CD4-positive, alpha-beta memory T cell (primary cell): ENCODE data around the gene IFNLR1. TPM values are rescaled to one million over a fixed set of nuclear protein-coding genes. Genes with fewer than 3 reads are reported as not detected.

Source experiments
- CTCF ChIA-PET: fragments of 350-600 bp; sonication (Branson Sonifier 250); formaldehyde crosslinking; loops from one replicate; lab custom pipeline; 2021; ENCODE audit warnings: inconsistent platforms; ENCODE audit not compliant: partially characterized antibody; lab: Charles Lee
- POLR2A ChIA-PET: fragments of 350-600 bp; sonication (Branson Sonifier 250); formaldehyde crosslinking; loops from one replicate; lab custom pipeline; 2021; ENCODE audit not compliant: partially characterized antibody; lab: Charles Lee
- DNase-seq, 5 donors: peaks; one replicate each; pipeline versions ENCODE4 v3.0.0 to v3.0.0-alpha.2; 2020 to 2022; ENCODE audit warnings: mixed read lengths in 1 of 5
- H3K27ac ChIP-seq: one replicate; pipeline ENCODE4 v1.7.0; 2013; ENCODE audit warnings: low read depth, low read length
- H3K27me3 ChIP-seq: 2 replicates; pipeline ENCODE4 v1.7.0; 2013; ENCODE audit warnings: mild to moderate bottlenecking, low read length, moderate library complexity; ENCODE audit not compliant: insufficient read depth
- H3K36me3 ChIP-seq: 2 replicates; pipeline ENCODE4 v1.7.0; 2013; ENCODE audit warnings: mild to moderate bottlenecking, low read length, moderate library complexity; ENCODE audit not compliant: insufficient read depth
- H3K4me1 ChIP-seq: 2 replicates; pipeline ENCODE4 v1.7.0; 2013; ENCODE audit warnings: mild to moderate bottlenecking, low read length, moderate library complexity; ENCODE audit not compliant: insufficient read depth
- H3K4me3 ChIP-seq, 2 donors: one replicate each; pipeline ENCODE4 v1.7.0; 2013; ENCODE audit warnings: low read length in 2 of 2, mild to moderate bottlenecking in 1 of 2
- H3K9me3 ChIP-seq, 2 donors: one replicate each; pipeline ENCODE4 v1.7.0; 2013; ENCODE audit warnings: low read length in 2 of 2, control low read depth in 1 of 2; ENCODE audit not compliant: control insufficient read depth in 1 of 2
- H3K27ac Mint-ChIP-seq, 7 donors: one replicate each; pipeline ENCODE4 v1.8.0; 2020 to 2021; ENCODE audit warnings: mixed read lengths in 7 of 7, mild to moderate bottlenecking in 6 of 7, inconsistent platforms in 3 of 7, moderate library complexity in 3 of 7
- H3K27me3 Mint-ChIP-seq, 2 donors: one replicate each; pipeline ENCODE4 v1.8.0; 2020 to 2021; ENCODE audit warnings: mixed read lengths in 2 of 2
- H3K36me3 Mint-ChIP-seq, 2 donors: one replicate each; pipeline ENCODE4 v1.8.0; 2020 to 2021; ENCODE audit warnings: mixed read lengths in 2 of 2, inconsistent platforms in 1 of 2, mild to moderate bottlenecking in 1 of 2
- H3K4me1 Mint-ChIP-seq, 4 donors: one replicate each; pipeline ENCODE4 v1.8.0; 2020 to 2021; ENCODE audit warnings: mixed read lengths in 4 of 4, mild to moderate bottlenecking in 1 of 4
- H3K4me3 Mint-ChIP-seq, 8 donors: one replicate each; pipeline ENCODE4 v1.8.0; 2020 to 2021; ENCODE audit warnings: mixed read lengths in 8 of 8, mild to moderate bottlenecking in 7 of 8, moderate library complexity in 6 of 8, inconsistent platforms in 3 of 8
- H3K9me3 Mint-ChIP-seq, 8 donors: one replicate each; pipeline ENCODE4 v1.8.0; 2020 to 2021; ENCODE audit warnings: mixed read lengths in 8 of 8, mild to moderate bottlenecking in 5 of 8, inconsistent platforms in 3 of 8, moderate library complexity in 1 of 8
- intact Hi-C: fragments of 100-400 bp; cut with micrococcal nuclease; formaldehyde crosslinking; loops from one replicate; pipeline ENCODE4 v1.15.1; 2023
- polyA plus RNA-seq, 2 donors: library from polyadenylated mRNA; unstranded; fragments of 300-500 nt; fragmentation: Illumina TruSeq; gene quantifications; one replicate each; pipeline ENCODE4 v1.2.3, GENCODE V29; 2021
- total RNA-seq, 2 experiments: library from RNA; stranded (reverse); gene quantifications; one replicate each; pipeline ENCODE4 v1.2.3, GENCODE V29; 2021

The IFNLR1 gene
- total and polyA plus RNA-seq, 4 experiments from 2014 or later: 0.88 to 4.5 (median 2.0) TPM

DNA sequence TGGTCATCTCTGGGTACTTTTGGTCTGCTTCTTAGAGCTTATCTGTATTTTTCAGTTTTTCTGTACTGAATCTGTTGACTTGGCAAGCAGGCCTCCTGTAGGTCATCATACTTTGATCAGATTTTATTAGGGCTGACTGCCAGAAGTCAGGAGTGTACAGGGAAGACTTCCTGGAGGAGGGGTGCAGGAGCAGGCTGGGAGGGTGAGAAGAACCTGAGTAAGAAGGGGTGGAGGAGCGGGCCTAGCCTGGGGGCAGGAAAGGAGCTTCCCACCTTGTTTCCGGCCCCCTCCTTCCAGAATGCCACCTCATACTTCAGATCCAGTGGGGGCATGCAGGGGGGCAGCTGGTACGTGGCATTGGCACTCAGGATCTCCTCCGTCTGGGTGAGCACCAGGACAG, 25.8 kb downstream of the IFNLR1 start:
- H3K9me3 Mint-ChIP-seq: no peaks in the 10 kb centered on the region
- CTCF ChIA-PET: interaction anchor here (0.9 to 2.1 kb wide), 2 partner anchors 11 to 38 kb away, joined by 4 to 15 read pairs; no protein-coding TSS in a partner anchor

DNA sequence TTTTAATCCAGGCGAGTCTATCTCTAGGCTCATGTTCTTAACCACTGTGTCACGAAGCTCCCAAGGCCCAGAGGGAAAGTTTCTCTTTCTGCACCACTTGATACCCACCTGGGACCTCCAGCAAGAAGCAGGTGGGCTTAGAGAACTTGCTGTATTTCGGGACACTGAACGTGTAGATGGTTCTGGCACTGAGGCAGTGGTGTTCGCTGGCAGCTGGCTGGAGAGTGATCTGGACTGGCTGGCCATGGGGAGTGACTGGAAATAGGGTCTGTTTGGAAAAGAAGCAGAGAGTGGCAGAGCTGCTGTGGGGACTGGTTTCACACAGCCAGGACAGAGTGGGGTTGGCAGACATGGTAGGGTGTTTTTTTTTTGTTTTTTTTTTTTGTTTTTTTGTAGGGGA, 27.7 kb downstream of the IFNLR1 start:
- POLR2A ChIA-PET: no interaction called here
- peaks cover 0 to 6% of the 10 kb centered on the region in 2 donors for H3K36me3 Mint-ChIP-seq
- Histone ChIP-seq H3K4me1 (no peaks in the 10 kb centered on the region), H3K4me3 (no peak overlapping the region), H3K27me3 (no peaks in the 10 kb centered on the region), H3K27ac (no peak overlapping the region), H3K36me3 (no peaks in the 10 kb centered on the region), H3K9me3 (no peaks in the 10 kb centered on the region)
- DNase-seq: no peak
- H3K27ac Mint-ChIP-seq: no peak overlapping the region
- no peaks in the 10 kb centered on the region for H3K4me1 Mint-ChIP-seq
- intact Hi-C loops: no loop called here
- CTCF ChIA-PET: interaction anchor here (0.7 to 1.7 kb wide), 2 partner anchors 9 to 140 kb away, joined by 3 to 7 read pairs; no protein-coding TSS in a partner anchor
- H3K4me3 Mint-ChIP-seq: no peak overlapping the region
- H3K27me3 Mint-ChIP-seq: no peaks in the 10 kb centered on the region
- H3K9me3 Mint-ChIP-seq: no peaks in the 10 kb centered on the region

More for the DNA sequence above, 25.8 kb downstream of the IFNLR1 start:
- Histone ChIP-seq H3K4me3 (no peak overlapping the region), H3K27ac (no peak overlapping the region), H3K4me1 (no peaks in the 10 kb centered on the region), H3K36me3 (no peaks in the 10 kb centered on the region), H3K27me3 (no peaks in the 10 kb centered on the region), H3K9me3 (no peaks in the 10 kb centered on the region)
- H3K36me3 Mint-ChIP-seq: peaks cover 5 to 6% of the 10 kb centered on the region in 2 donors
- H3K27ac Mint-ChIP-seq: no peak overlapping the region
- POLR2A ChIA-PET: no interaction called here
- H3K27me3 Mint-ChIP-seq: no peaks in the 10 kb centered on the region
- H3K4me3 Mint-ChIP-seq: no peak overlapping the region
- no peaks in the 10 kb centered on the region for H3K4me1 Mint-ChIP-seq
- no peak for DNase-seq
- intact Hi-C loops: no loop called here

DNA sequence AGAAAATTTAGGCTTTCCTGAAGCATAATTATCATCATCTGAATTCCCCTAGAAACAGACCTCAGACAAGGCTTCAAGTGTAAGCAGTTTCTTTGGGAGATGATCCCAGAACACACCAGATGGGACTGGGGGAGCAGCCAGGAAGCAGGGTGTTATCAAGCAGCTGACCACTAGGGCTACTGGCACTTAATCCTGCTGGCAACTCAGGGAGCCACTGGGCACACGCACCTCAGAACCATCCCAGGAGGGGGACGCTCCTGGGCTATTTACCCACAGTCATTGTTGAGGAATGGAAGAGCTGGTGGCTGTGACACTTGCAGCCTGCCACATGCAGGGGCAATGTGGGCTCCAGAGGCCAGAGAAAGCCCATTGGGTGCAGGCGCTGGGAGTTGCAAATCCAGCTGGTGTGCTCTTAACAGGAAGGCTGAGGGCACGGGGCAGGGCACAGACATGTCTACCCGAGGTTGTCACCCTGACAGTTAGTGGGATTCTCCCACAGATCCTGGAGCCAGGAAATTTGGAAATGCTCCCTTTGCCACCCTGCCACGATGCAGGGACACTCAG, 29.1 kb downstream of the IFNLR1 start:
- Mint-ChIP-seq H3K9me3 (no peaks in the 10 kb centered on the region), H3K27ac (no peak overlapping the region), H3K4me3 (no peak overlapping the region), H3K36me3 (peaks cover 0 to 6% of the 10 kb centered on the region in 2 donors), H3K27me3 (no peaks in the 10 kb centered on the region), H3K4me1 (no peaks in the 10 kb centered on the region)
- ChIA-PET POLR2A (no interaction called here), CTCF (interaction anchor here (0.9 to 1.7 kb wide), 2 partner anchors 8 to 10 kb away, joined by 3 to 7 read pairs; no protein-coding TSS in a partner anchor)
- Histone ChIP-seq H3K4me3 (no peak overlapping the region), H3K27me3 (no peaks in the 10 kb centered on the region), H3K9me3 (no peaks in the 10 kb centered on the region), H3K4me1 (no peaks in the 10 kb centered on the region), H3K36me3 (no peaks in the 10 kb centered on the region), H3K27ac (no peak overlapping the region)
- DNase-seq: no peak
- intact Hi-C loops: no loop called here

DNA sequence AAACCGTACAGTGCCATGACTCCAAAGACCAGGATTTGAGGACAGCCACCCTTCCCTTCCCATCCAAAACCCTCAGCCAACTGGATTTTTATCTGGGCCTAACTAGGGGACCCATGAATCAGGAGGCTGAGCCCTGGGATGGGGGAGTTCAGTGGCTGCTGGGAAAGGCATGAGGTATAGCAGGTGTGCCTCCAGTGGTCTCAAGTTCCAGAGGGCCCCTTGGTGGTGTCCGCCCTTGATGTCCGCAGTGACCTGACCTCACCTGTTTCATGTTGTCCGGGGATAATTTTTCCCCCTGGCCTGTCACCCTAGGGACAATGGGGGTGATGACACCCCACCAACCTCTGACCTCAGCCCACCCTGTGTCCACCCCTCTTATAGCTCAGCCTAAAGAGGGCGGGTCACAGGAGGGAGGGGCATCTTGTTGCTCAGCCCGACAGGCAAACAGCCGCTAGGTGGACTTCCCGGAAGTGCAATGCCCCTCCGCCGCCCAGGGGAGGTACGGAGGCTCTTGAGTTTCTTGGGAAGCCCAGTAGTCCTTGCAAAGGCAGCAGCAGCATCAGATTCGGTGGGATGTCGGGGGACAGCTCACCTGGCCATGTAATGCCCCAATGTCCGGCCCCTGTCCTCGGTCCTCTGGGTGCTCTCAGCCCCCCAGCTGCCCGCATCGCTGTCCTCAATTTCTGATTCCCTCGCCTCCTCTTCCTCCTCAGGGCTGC, 30.4 kb downstream of the IFNLR1 start:
- no peaks in the 10 kb centered on the region for H3K4me1 ChIP-seq
- intact Hi-C loops: no loop called here
- CTCF ChIA-PET: interaction anchor here (10.7 kb wide), 1 partner anchor 236 kb away, joined by 158 read pairs; no protein-coding TSS in a partner anchor
- Mint-ChIP-seq H3K36me3 (peaks cover 0 to 6% of the 10 kb centered on the region in 2 donors), H3K27ac (no peak overlapping the region), H3K9me3 (no peaks in the 10 kb centered on the region), H3K4me3 (no peak overlapping the region), H3K4me1 (no peaks in the 10 kb centered on the region), H3K27me3 (peaks cover 0 to 1% of the 10 kb centered on the region in 2 donors)
- no peaks in the 10 kb centered on the region for H3K9me3 ChIP-seq
- POLR2A ChIA-PET: no interaction called here
- no peak for DNase-seq
- no peak overlapping the region for H3K4me3 ChIP-seq
- H3K27me3 ChIP-seq: no peaks in the 10 kb centered on the region
- no peak overlapping the region for H3K27ac ChIP-seq
- no peaks in the 10 kb centered on the region for H3K36me3 ChIP-seq

DNA sequence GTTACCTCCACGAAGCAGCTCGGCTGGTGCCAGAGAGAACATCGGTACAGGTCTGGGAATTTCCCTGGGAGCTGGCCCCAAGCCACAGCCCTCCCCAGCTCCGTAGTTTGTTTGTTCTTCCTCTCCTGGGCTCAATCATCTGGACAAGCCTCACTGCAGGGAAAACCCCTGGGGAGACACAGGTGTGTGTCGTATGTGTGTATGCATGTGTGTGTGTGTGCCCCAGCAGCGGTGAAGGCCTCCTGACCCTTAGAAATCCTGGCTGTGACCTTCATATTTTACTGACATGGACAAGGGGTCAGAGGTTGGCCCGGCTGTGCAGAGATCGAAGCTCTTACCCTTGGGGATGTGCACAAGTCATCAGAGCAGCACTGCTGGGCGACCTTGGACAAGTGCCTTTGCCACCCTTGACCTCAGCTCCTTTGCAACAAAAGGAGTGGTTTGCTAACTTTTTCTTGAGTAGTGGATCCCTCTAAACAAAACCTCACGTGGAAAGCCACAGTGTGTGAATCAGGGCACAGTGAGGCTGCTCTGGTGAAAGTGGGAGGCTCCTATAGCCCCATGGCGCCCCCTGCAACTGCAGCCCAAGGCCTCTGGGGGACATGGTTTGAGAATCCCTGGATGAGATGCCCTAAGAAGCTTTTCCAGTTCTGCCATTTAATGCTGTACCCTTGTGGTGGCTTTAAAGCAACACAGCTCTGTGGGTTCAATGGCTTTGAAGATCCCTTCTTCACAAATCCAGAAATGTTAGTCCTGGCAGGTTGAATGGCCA, 31.9 kb downstream of the IFNLR1 start:
- peaks cover 7% of the 10 kb centered on the region for H3K4me1 ChIP-seq

DNA sequence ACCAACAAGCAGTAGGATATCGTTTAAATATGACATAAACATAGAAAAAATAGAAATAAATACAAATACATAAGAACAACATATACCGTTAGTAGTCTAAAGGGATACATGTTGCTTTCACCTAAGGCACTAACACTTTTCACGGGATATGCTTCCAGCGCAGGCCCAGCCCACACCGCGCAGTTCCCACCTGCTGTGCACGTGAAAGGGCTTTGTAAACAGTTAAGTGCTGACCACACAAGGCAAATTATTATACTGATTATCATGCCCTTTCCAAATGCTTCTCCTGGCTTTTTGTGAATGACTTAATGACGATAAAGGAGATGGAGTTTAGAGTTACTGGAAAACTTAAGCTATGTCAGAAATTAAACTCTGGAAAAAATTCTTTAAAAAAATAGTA, 32.9 kb downstream of the IFNLR1 start:
- Histone ChIP-seq H3K4me3 (no peak overlapping the region), H3K4me1 (peaks cover 10% of the 10 kb centered on the region), H3K9me3 (no peaks in the 10 kb centered on the region), H3K36me3 (no peaks in the 10 kb centered on the region), H3K27me3 (no peaks in the 10 kb centered on the region), H3K27ac (no peak overlapping the region)
- Mint-ChIP-seq H3K4me1 (peaks cover 7 to 11% (median 9%) of the 10 kb centered on the region in 4 donors), H3K9me3 (no peaks in the 10 kb centered on the region), H3K36me3 (peaks cover 0 to 3% of the 10 kb centered on the region in 2 donors), H3K27me3 (peaks cover 7 to 15% of the 10 kb centered on the region in 2 donors), H3K4me3 (no peak overlapping the region), H3K27ac (no peak overlapping the region)
- DNase-seq: no peak
- ChIA-PET POLR2A (no interaction called here), CTCF (interaction anchor here (0.7 to 10.7 kb wide), 2 partner anchors 120 to 239 kb away, joined by 3 to 158 read pairs; no protein-coding TSS in a partner anchor)
- intact Hi-C loops: loop anchor here (5.0 kb wide), 1 partner anchor 33 kb away; the partner anchor contains the start of gene IFNLR1

More for the DNA sequence above, 31.9 kb downstream of the IFNLR1 start:
- ChIA-PET CTCF (interaction anchor here (0.7 to 10.7 kb wide), 3 partner anchors 46 to 238 kb away, joined by 3 to 158 read pairs (median 3); no protein-coding TSS in a partner anchor), POLR2A (interaction anchor here (0.8 to 1.1 kb wide), 2 partner anchors 39 to 236 kb away, joined by 3 read pairs; no protein-coding TSS in a partner anchor)
- no peak for DNase-seq
- Histone ChIP-seq H3K4me3 (no peak overlapping the region), H3K9me3 (no peaks in the 10 kb centered on the region), H3K27me3 (no peaks in the 10 kb centered on the region), H3K27ac (no peak overlapping the region), H3K36me3 (no peaks in the 10 kb centered on the region)
- Mint-ChIP-seq H3K36me3 (peaks cover 0 to 6% of the 10 kb centered on the region in 2 donors), H3K4me1 (peaks cover 6 to 10% (median 8%) of the 10 kb centered on the region in 4 donors), H3K27me3 (peaks cover 7 to 10% of the 10 kb centered on the region in 2 donors), H3K27ac (no peak overlapping the region), H3K4me3 (no peak overlapping the region), H3K9me3 (no peaks in the 10 kb centered on the region)
- intact Hi-C loops: no loop called here
